ENCODE measurements around the gene TMEM178A. TPM values are rescaled to one million over a fixed set of nuclear protein-coding genes. Genes with fewer than 3 reads are reported as not detected.
"Not testable (repeated sequence)": the region's sequence is repeated elsewhere in the genome, so short reads cannot be mapped to it uniquely, and the experiment has no call there.

Gene TMEM178A
- total and polyA plus RNA-seq, 4 donors, result 2.0 to 9.5 (median 4.7) TPM

DNA sequence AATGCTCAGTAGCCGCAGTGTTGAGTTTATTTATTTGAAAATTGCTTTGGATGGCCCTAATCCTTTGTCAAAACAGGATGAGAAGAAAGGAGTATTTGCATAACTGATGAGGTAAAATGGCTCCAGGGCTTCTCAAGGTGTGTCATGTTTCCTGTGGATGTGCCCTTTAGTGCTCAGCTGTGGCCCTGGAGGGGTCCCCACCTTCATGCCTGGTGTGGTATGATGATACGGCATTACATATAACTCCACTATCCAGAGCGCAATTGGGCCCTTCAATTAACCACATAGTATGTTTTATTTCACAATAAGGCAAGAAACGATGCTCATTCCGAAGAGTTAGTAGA is 39.8 kb upstream of the TMEM178A start:
- ATAC-seq (ENCODE audit: low FRiP score), result no peak
- intact Hi-C loops (cut with DNase I), result no loop called here
- 80 to 84% methylated on average over 5 of the region's 5 CpGs for WGBS, 2 donors

GRCh38 chr2:39628346-39628745 is 37.4 kb upstream of the TMEM178A start:
- H3K27ac ChIP-seq (ENCODE audit: low read depth in 1 of 2, low read length in 2 of 2); H3K27me3 ChIP-seq (ENCODE audit: control insufficient read depth in 1 of 2, insufficient read depth in 2 of 2, low read length in 1 of 2); H3K4me3 ChIP-seq (ENCODE audit: low read length in 2 of 2); DNase-seq; ATAC-seq (ENCODE audit: low FRiP score); intact Hi-C loops (cut with DNase I); H3K4me1 ChIP-seq (ENCODE audit: control insufficient read depth in 1 of 2, insufficient read depth in 2 of 2, low read length in 2 of 2); H3K9me3 ChIP-seq (ENCODE audit: control insufficient read depth, low read length); H3K36me3 ChIP-seq (ENCODE audit: control insufficient read depth in 1 of 2, insufficient read depth in 2 of 2, low read length in 1 of 2): not testable (repeated sequence)
- WGBS, 2 donors, result 97 to 98% methylated on average over 17 to 27 of the region's 28 CpGs

More for the DNA sequence above, 39.8 kb upstream of the TMEM178A start:
- Histone ChIP-seq H3K9me3 (ENCODE audit: control insufficient read depth, low read length) (no peaks in the 10 kb centered on the region), H3K4me3 (ENCODE audit: low read length in 2 of 2) (no peak overlapping the region), H3K36me3 (ENCODE audit: control insufficient read depth in 1 of 2, insufficient read depth in 2 of 2, low read length in 1 of 2) (no peaks in the 10 kb centered on the region), H3K27me3 (ENCODE audit: control insufficient read depth in 1 of 2, insufficient read depth in 2 of 2, low read length in 1 of 2) (no peaks in the 10 kb centered on the region), H3K4me1 (ENCODE audit: control insufficient read depth in 1 of 2, insufficient read depth in 2 of 2, low read length in 2 of 2) (peaks cover 0 to 8% of the 10 kb centered on the region in 2 donors), H3K27ac (ENCODE audit: low read depth in 1 of 2, low read length in 2 of 2) (no peak overlapping the region)
- no peak for DNase-seq

DNA sequence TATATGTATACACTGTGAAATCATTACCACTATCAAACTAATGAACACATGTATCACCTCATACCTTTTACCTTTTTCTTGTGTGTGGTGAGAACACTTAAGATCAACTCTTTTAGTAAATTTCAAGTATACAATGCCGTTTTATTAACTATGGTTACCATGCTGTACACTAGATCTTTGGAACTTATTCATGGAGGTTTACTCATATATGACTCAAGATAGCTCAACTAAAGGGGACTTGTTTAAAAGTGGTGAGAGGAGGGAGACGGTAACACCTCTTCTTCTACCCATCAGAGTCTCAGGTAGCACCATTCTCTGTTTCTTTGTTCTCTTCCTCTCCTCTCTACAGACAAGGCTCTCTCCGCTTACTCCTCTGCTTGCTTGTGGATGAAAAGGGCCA is 36.1 kb upstream of the TMEM178A start:
- Histone ChIP-seq H3K27ac (ENCODE audit: low read depth in 1 of 2, low read length in 2 of 2) (no peak overlapping the region), H3K4me3 (ENCODE audit: low read length in 2 of 2) (no peak overlapping the region), H3K36me3 (ENCODE audit: control insufficient read depth in 1 of 2, insufficient read depth in 2 of 2, low read length in 1 of 2) (no peaks in the 10 kb centered on the region), H3K4me1 (ENCODE audit: control insufficient read depth in 1 of 2, insufficient read depth in 2 of 2, low read length in 2 of 2) (peaks cover 1 to 8% of the 10 kb centered on the region in 2 donors), H3K27me3 (ENCODE audit: control insufficient read depth in 1 of 2, insufficient read depth in 2 of 2, low read length in 1 of 2) (no peaks in the 10 kb centered on the region), H3K9me3 (ENCODE audit: control insufficient read depth, low read length) (no peaks in the 10 kb centered on the region)
- intact Hi-C loops (cut with DNase I), result no loop called here
- ATAC-seq (ENCODE audit: low FRiP score) (no peak), DNase-seq (no peak)
- WGBS, 2 donors, result 95 to 96% methylated on average over 3 of the region's 3 CpGs

DNA sequence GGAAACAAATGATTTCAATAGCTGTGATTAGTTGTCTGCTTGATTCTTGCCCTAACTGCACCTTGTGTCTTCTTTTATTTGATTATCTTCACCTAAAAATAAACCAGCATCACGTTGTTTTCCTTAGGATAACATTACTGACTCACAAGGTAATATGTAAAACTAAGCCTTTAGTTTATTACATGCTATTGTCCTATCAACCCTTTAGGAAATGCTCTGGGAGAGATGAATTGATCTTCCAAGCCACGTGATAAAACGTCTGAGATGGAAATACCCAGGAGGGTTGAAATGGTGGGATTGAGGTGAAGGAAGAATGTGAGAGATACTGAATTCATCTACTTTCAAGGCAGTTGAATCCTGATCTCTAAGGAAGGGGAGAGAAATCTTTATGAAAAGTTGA is 34.5 kb upstream of the TMEM178A start:
- no peaks in the 10 kb centered on the region for H3K9me3 ChIP-seq (ENCODE audit: control insufficient read depth, low read length)
- H3K4me3 ChIP-seq (ENCODE audit: low read length in 2 of 2), result no peak overlapping the region
- DNase-seq (no peak), ATAC-seq (ENCODE audit: low FRiP score) (no peak)
- peaks cover 1 to 8% of the 10 kb centered on the region in 2 donors for H3K4me1 ChIP-seq (ENCODE audit: control insufficient read depth in 1 of 2, insufficient read depth in 2 of 2, low read length in 2 of 2)
- no peaks in the 10 kb centered on the region for H3K27me3 ChIP-seq (ENCODE audit: control insufficient read depth in 1 of 2, insufficient read depth in 2 of 2, low read length in 1 of 2)
- WGBS, 2 donors, result 72 to 73% methylated on average over 3 of the region's 3 CpGs
- H3K27ac ChIP-seq (ENCODE audit: low read depth in 1 of 2, low read length in 2 of 2), result no peak overlapping the region
- intact Hi-C loops (cut with DNase I), result no loop called here
- H3K36me3 ChIP-seq (ENCODE audit: control insufficient read depth in 1 of 2, insufficient read depth in 2 of 2, low read length in 1 of 2), result no peaks in the 10 kb centered on the region

DNA sequence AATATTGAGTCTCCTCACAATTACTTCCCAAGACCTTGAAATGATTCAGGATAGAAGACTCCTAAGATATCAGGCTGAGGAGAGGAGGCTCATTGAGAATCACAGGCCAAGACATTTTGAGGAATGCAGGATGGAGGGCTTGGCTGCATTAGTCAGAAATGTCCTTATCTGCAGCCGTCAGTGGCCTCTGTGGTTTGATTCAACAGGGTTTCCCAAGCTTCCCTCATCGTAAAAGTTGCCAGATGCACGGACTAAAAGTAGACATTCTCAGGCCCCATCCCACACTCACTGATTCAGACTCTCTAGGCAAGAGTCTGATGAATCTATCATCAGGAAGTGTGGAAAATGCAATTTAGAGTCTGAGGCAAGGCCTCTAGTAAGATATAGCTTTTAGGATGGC is 34.0 kb upstream of the TMEM178A start:
- H3K4me3 ChIP-seq (ENCODE audit: low read length in 2 of 2), result no peak overlapping the region
- 0 to 4% methylated on average over 3 of the region's 3 CpGs for WGBS, 2 donors
- intact Hi-C loops (cut with DNase I), result no loop called here
- no peaks in the 10 kb centered on the region for H3K27me3 ChIP-seq (ENCODE audit: control insufficient read depth in 1 of 2, insufficient read depth in 2 of 2, low read length in 1 of 2)
- H3K27ac ChIP-seq (ENCODE audit: low read depth in 1 of 2, low read length in 2 of 2), result no peak overlapping the region
- H3K4me1 ChIP-seq (ENCODE audit: control insufficient read depth in 1 of 2, insufficient read depth in 2 of 2, low read length in 2 of 2), result peaks cover 1 to 4% of the 10 kb centered on the region in 2 donors
- no peaks in the 10 kb centered on the region for H3K9me3 ChIP-seq (ENCODE audit: control insufficient read depth, low read length)
- ATAC-seq (ENCODE audit: low FRiP score) (peak; percentile 46), DNase-seq (no peak)
- no peaks in the 10 kb centered on the region for H3K36me3 ChIP-seq (ENCODE audit: control insufficient read depth in 1 of 2, insufficient read depth in 2 of 2, low read length in 1 of 2)

DNA sequence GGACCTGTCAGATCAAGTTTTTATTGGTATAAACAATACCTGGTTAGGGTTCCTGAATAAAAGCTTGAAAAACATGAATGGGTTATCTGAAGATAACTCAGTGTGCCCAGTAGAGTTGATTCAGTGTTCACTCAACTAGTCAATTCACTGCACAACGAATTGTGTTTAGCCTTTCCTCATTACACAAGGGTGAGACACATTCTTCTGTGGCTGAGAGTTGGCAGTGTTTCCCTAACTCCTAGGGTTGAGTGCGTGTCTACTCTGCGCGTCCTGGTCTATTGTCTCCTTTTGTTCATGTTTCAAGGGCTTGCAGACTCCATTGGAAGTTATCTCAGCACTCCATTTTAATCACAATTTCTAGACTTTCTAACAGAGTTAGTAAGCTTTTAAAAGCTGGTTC is 32.8 kb upstream of the TMEM178A start:
- intact Hi-C loops (cut with DNase I), result no loop called here
- no peaks in the 10 kb centered on the region for H3K27me3 ChIP-seq (ENCODE audit: control insufficient read depth in 1 of 2, insufficient read depth in 2 of 2, low read length in 1 of 2)
- H3K27ac ChIP-seq (ENCODE audit: low read depth in 1 of 2, low read length in 2 of 2), result no peak overlapping the region
- H3K4me3 ChIP-seq (ENCODE audit: low read length in 2 of 2), result no peak overlapping the region
- H3K9me3 ChIP-seq (ENCODE audit: control insufficient read depth, low read length), result no peaks in the 10 kb centered on the region
- DNase-seq, result no peak
- peaks cover 1 to 4% of the 10 kb centered on the region in 2 donors for H3K4me1 ChIP-seq (ENCODE audit: control insufficient read depth in 1 of 2, insufficient read depth in 2 of 2, low read length in 2 of 2)
- ATAC-seq (ENCODE audit: low FRiP score), result no peak
- 87 to 88% methylated on average over 4 of the region's 4 CpGs for WGBS, 2 donors
- no peaks in the 10 kb centered on the region for H3K36me3 ChIP-seq (ENCODE audit: control insufficient read depth in 1 of 2, insufficient read depth in 2 of 2, low read length in 1 of 2)

DNA sequence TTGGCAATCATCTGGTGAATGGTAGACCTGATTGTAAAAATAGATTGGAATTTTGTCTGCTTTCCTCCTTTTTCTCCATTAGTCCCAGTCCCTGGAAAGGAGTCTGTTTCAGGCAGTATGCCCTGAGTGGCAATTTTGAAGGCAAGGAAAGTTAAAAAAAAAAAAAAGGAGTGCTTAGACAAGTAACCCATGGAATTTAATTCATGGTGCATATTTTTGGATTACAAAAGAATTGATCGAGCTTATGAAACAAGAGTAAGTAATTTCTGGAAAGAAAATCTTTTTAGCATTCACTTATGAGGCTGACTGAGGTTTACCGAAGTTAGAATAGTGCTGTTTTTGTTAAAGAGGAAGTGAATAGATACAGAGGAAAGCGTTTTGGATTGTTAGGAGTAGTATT is 29.4 kb upstream of the TMEM178A start:
- no peak for ATAC-seq (ENCODE audit: low FRiP score)
- intact Hi-C loops (cut with DNase I), result no loop called here
- WGBS, 2 donors, result 57 to 59% methylated on average over 3 of the region's 3 CpGs

GRCh38 chr2:39638581-39638980 is 27.1 kb upstream of the TMEM178A start:
- Histone ChIP-seq H3K36me3 (ENCODE audit: control insufficient read depth in 1 of 2, insufficient read depth in 2 of 2, low read length in 1 of 2) (no peaks in the 10 kb centered on the region), H3K4me3 (ENCODE audit: low read length in 2 of 2) (no peak overlapping the region), H3K27me3 (ENCODE audit: control insufficient read depth in 1 of 2, insufficient read depth in 2 of 2, low read length in 1 of 2) (no peaks in the 10 kb centered on the region), H3K27ac (ENCODE audit: low read depth in 1 of 2, low read length in 2 of 2) (no peak overlapping the region), H3K9me3 (ENCODE audit: control insufficient read depth, low read length) (no peaks in the 10 kb centered on the region), H3K4me1 (ENCODE audit: control insufficient read depth in 1 of 2, insufficient read depth in 2 of 2, low read length in 2 of 2) (peaks cover 0 to 3% of the 10 kb centered on the region in 2 donors)
- DNase-seq (no peak), ATAC-seq (ENCODE audit: low FRiP score) (no peak)
- intact Hi-C loops (cut with DNase I), result no loop called here
- WGBS, 2 donors, result 83% methylated on average over 3 of the region's 3 CpGs

More for the DNA sequence above, 29.4 kb upstream of the TMEM178A start:
- Histone ChIP-seq H3K9me3 (ENCODE audit: control insufficient read depth, low read length) (no peaks in the 10 kb centered on the region), H3K4me1 (ENCODE audit: control insufficient read depth in 1 of 2, insufficient read depth in 2 of 2, low read length in 2 of 2) (peaks cover 0 to 1% of the 10 kb centered on the region in 2 donors), H3K27ac (ENCODE audit: low read depth in 1 of 2, low read length in 2 of 2) (no peak overlapping the region), H3K4me3 (ENCODE audit: low read length in 2 of 2) (no peak overlapping the region), H3K27me3 (ENCODE audit: control insufficient read depth in 1 of 2, insufficient read depth in 2 of 2, low read length in 1 of 2) (no peaks in the 10 kb centered on the region), H3K36me3 (ENCODE audit: control insufficient read depth in 1 of 2, insufficient read depth in 2 of 2, low read length in 1 of 2) (no peaks in the 10 kb centered on the region)
- DNase-seq, result no peak

DNA sequence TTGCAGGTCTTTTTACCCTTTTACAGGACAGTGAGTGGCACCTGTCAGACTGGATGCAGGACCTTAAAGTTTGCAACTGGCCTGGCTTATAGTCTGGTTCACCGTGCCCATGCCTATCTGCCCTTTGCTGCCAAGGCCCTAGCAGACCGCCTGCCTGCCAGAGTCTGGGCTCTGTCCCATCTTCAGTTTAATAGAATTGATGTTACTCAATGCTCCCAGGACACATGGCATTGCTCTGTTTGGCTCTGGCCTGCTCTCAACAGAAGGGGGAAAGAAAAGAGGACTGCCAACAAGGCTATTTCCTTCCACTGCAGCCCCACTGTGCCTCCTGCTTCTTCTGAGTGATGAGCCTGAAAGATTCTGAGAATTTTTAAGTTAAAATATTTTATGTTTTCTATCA is 25.6 kb upstream of the TMEM178A start:
- H3K4me3 ChIP-seq (ENCODE audit: low read length in 2 of 2), result no peak overlapping the region
- no peaks in the 10 kb centered on the region for H3K27me3 ChIP-seq (ENCODE audit: control insufficient read depth in 1 of 2, insufficient read depth in 2 of 2, low read length in 1 of 2)
- intact Hi-C loops (cut with DNase I), result no loop called here
- no peak overlapping the region for H3K27ac ChIP-seq (ENCODE audit: low read depth in 1 of 2, low read length in 2 of 2)
- no peaks in the 10 kb centered on the region for H3K36me3 ChIP-seq (ENCODE audit: control insufficient read depth in 1 of 2, insufficient read depth in 2 of 2, low read length in 1 of 2)
- DNase-seq (no peak), ATAC-seq (ENCODE audit: low FRiP score) (no peak)
- H3K4me1 ChIP-seq (ENCODE audit: control insufficient read depth in 1 of 2, insufficient read depth in 2 of 2, low read length in 2 of 2), result peaks cover 0 to 3% of the 10 kb centered on the region in 2 donors
- no peaks in the 10 kb centered on the region for H3K9me3 ChIP-seq (ENCODE audit: control insufficient read depth, low read length)
- 45 to 57% methylated on average over 2 of the region's 2 CpGs for WGBS, 2 donors
